ENCODE data around the gene NHLRC4.

The NHLRC4 gene

GRCh38 chr16:546909-547770, 19.7 kb upstream of the NHLRC4 start:
- Histone ChIP-seq H3K9ac (ENCODE audit: low read length) (no peak overlapping the region), H3K27ac (ENCODE audit: low read depth, low read length) (no peak overlapping the region), H3K27me3 (ENCODE audit: control insufficient read depth in 1 of 2, insufficient read depth in 2 of 2, low read length in 2 of 2) (no peaks in the 10 kb centered on the region), H3K4me3 (ENCODE audit: low read depth in 1 of 2, low read length in 2 of 2) (no peak overlapping the region), H3K4me1 (ENCODE audit: insufficient read depth, low read length) (no peaks in the 10 kb centered on the region), H3K9me3 (ENCODE audit: low read length) (no peaks in the 10 kb centered on the region), H3K36me3 (ENCODE audit: insufficient read depth, low read length) (no peaks in the 10 kb centered on the region)

- Histone ChIP-seq H3K27ac (ENCODE audit: low read depth, low read length) (no peak overlapping the region), H3K9ac (ENCODE audit: low read length) (no peak overlapping the region), H3K9me3 (ENCODE audit: low read length) (no peaks in the 10 kb centered on the region), H3K4me3 (ENCODE audit: low read depth in 1 of 2, low read length in 2 of 2) (no peak overlapping the region), H3K4me1 (ENCODE audit: insufficient read depth, low read length) (no peaks in the 10 kb centered on the region), H3K27me3 (ENCODE audit: control insufficient read depth in 1 of 2, insufficient read depth in 2 of 2, low read length in 2 of 2) (no peaks in the 10 kb centered on the region), H3K36me3 (ENCODE audit: insufficient read depth, low read length) (no peaks in the 10 kb centered on the region)
Measured at GRCh38 chr16:548586-548985, 18.2 kb upstream of the NHLRC4 start.

- no peak overlapping the region for H3K9ac ChIP-seq (ENCODE audit: low read length)
- H3K36me3 ChIP-seq (ENCODE audit: insufficient read depth, low read length), result no peaks in the 10 kb centered on the region
Measured at GRCh38 chr16:549544-550263, 17.1 kb upstream of the NHLRC4 start.

GRCh38 chr16:551210-551609, 15.6 kb upstream of the NHLRC4 start:
- Histone ChIP-seq H3K27me3 (ENCODE audit: control insufficient read depth in 1 of 2, insufficient read depth in 2 of 2, low read length in 2 of 2) (no peaks in the 10 kb centered on the region), H3K27ac (ENCODE audit: low read depth, low read length) (no peak overlapping the region), H3K9ac (ENCODE audit: low read length) (no peak overlapping the region), H3K4me3 (ENCODE audit: low read depth in 1 of 2, low read length in 2 of 2) (no peak overlapping the region), H3K36me3 (ENCODE audit: insufficient read depth, low read length) (no peaks in the 10 kb centered on the region), H3K4me1 (ENCODE audit: insufficient read depth, low read length) (no peaks in the 10 kb centered on the region), H3K9me3 (ENCODE audit: low read length) (no peaks in the 10 kb centered on the region)

More at GRCh38 chr16:549544-550263, 17.1 kb upstream of the NHLRC4 start:
- H3K27me3 ChIP-seq (ENCODE audit: control insufficient read depth in 1 of 2, insufficient read depth in 2 of 2, low read length in 2 of 2), result no peaks in the 10 kb centered on the region
- no peaks in the 10 kb centered on the region for H3K4me1 ChIP-seq (ENCODE audit: insufficient read depth, low read length)
- no peak overlapping the region for H3K27ac ChIP-seq (ENCODE audit: low read depth, low read length)
- H3K4me3 ChIP-seq (ENCODE audit: low read depth in 1 of 2, low read length in 2 of 2), result no peak overlapping the region
- H3K9me3 ChIP-seq (ENCODE audit: low read length), result no peaks in the 10 kb centered on the region

GRCh38 chr16:552171-552570, 14.6 kb upstream of the NHLRC4 start:
- Histone ChIP-seq H3K4me1 (ENCODE audit: insufficient read depth, low read length) (no peaks in the 10 kb centered on the region), H3K27me3 (ENCODE audit: control insufficient read depth in 1 of 2, insufficient read depth in 2 of 2, low read length in 2 of 2) (no peaks in the 10 kb centered on the region), H3K36me3 (ENCODE audit: insufficient read depth, low read length) (no peaks in the 10 kb centered on the region), H3K9ac (ENCODE audit: low read length) (no peak overlapping the region), H3K9me3 (ENCODE audit: low read length) (no peaks in the 10 kb centered on the region), H3K27ac (ENCODE audit: low read depth, low read length) (no peak overlapping the region), H3K4me3 (ENCODE audit: low read depth in 1 of 2, low read length in 2 of 2) (no peak overlapping the region)

- H3K27me3 ChIP-seq (ENCODE audit: control insufficient read depth in 1 of 2, insufficient read depth in 2 of 2, low read length in 2 of 2), result peaks cover 0 to 4% of the 10 kb centered on the region in 2 donors
- H3K27ac ChIP-seq (ENCODE audit: low read depth, low read length), result no peak overlapping the region
- H3K4me1 ChIP-seq (ENCODE audit: insufficient read depth, low read length), result no peaks in the 10 kb centered on the region
- no peak overlapping the region for H3K9ac ChIP-seq (ENCODE audit: low read length)
- H3K4me3 ChIP-seq (ENCODE audit: low read depth in 1 of 2, low read length in 2 of 2), result no peak overlapping the region
- no peaks in the 10 kb centered on the region for H3K36me3 ChIP-seq (ENCODE audit: insufficient read depth, low read length)
- no peaks in the 10 kb centered on the region for H3K9me3 ChIP-seq (ENCODE audit: low read length)
Measured at GRCh38 chr16:553601-554296, 13.1 kb upstream of the NHLRC4 start.

GRCh38 chr16:554297-554621, 12.5 kb upstream of the NHLRC4 start:
- Histone ChIP-seq H3K9ac (ENCODE audit: low read length) (no peak overlapping the region), H3K4me3 (ENCODE audit: low read depth in 1 of 2, low read length in 2 of 2) (no peak overlapping the region), H3K27me3 (ENCODE audit: control insufficient read depth in 1 of 2, insufficient read depth in 2 of 2, low read length in 2 of 2) (peaks cover 0 to 9% of the 10 kb centered on the region in 2 donors), H3K9me3 (ENCODE audit: low read length) (no peaks in the 10 kb centered on the region), H3K27ac (ENCODE audit: low read depth, low read length) (no peak overlapping the region), H3K36me3 (ENCODE audit: insufficient read depth, low read length) (no peaks in the 10 kb centered on the region), H3K4me1 (ENCODE audit: insufficient read depth, low read length) (no peaks in the 10 kb centered on the region)

- H3K9me3 ChIP-seq (ENCODE audit: low read length), result no peaks in the 10 kb centered on the region
- no peak overlapping the region for H3K4me3 ChIP-seq (ENCODE audit: low read depth in 1 of 2, low read length in 2 of 2)
- H3K27me3 ChIP-seq (ENCODE audit: control insufficient read depth in 1 of 2, insufficient read depth in 2 of 2, low read length in 2 of 2), result peaks cover 0 to 14% of the 10 kb centered on the region in 2 donors
- H3K36me3 ChIP-seq (ENCODE audit: insufficient read depth, low read length), result no peaks in the 10 kb centered on the region
- no peak overlapping the region for H3K9ac ChIP-seq (ENCODE audit: low read length)
- no peaks in the 10 kb centered on the region for H3K4me1 ChIP-seq (ENCODE audit: insufficient read depth, low read length)
- no peak overlapping the region for H3K27ac ChIP-seq (ENCODE audit: low read depth, low read length)
Measured at GRCh38 chr16:554640-555365, 12.0 kb upstream of the NHLRC4 start.

- no peak overlapping the region for H3K27ac ChIP-seq (ENCODE audit: low read depth, low read length)
- H3K9me3 ChIP-seq (ENCODE audit: low read length), result no peaks in the 10 kb centered on the region
- no peaks in the 10 kb centered on the region for H3K4me1 ChIP-seq (ENCODE audit: insufficient read depth, low read length)
- H3K27me3 ChIP-seq (ENCODE audit: control insufficient read depth in 1 of 2, insufficient read depth in 2 of 2, low read length in 2 of 2), result peaks cover 0 to 18% of the 10 kb centered on the region in 2 donors
- no peaks in the 10 kb centered on the region for H3K36me3 ChIP-seq (ENCODE audit: insufficient read depth, low read length)
- no peak overlapping the region for H3K4me3 ChIP-seq (ENCODE audit: low read depth in 1 of 2, low read length in 2 of 2)
- H3K9ac ChIP-seq (ENCODE audit: low read length), result no peak overlapping the region
Measured at GRCh38 chr16:555528-556473, 11.0 kb upstream of the NHLRC4 start.

- no peak overlapping the region for H3K27ac ChIP-seq (ENCODE audit: low read depth, low read length)
- H3K9me3 ChIP-seq (ENCODE audit: low read length), result no peaks in the 10 kb centered on the region
- no peaks in the 10 kb centered on the region for H3K36me3 ChIP-seq (ENCODE audit: insufficient read depth, low read length)
- H3K27me3 ChIP-seq (ENCODE audit: control insufficient read depth in 1 of 2, insufficient read depth in 2 of 2, low read length in 2 of 2), result peaks cover 0 to 26% of the 10 kb centered on the region in 2 donors
- H3K4me1 ChIP-seq (ENCODE audit: insufficient read depth, low read length), result no peaks in the 10 kb centered on the region
- H3K4me3 ChIP-seq (ENCODE audit: low read depth in 1 of 2, low read length in 2 of 2), result no peak overlapping the region
- no peak overlapping the region for H3K9ac ChIP-seq (ENCODE audit: low read length)
Measured at GRCh38 chr16:556474-557173, 10.2 kb upstream of the NHLRC4 start.

All from muscle layer of colon (tissue), 2 donors.